Endodermal cell (in vitro differentiated cells): Measurements from ENCODE around the gene ELP5. TPM values are rescaled to one million over a fixed set of nuclear protein-coding genes. Genes with fewer than 3 reads are reported as not detected.
A peak's percentile ranks its signal among the peaks of the same experiment; 100 is the strongest.

Source experiments
- DNase-seq: peaks from one replicate; pipeline ENCODE4 v3.0.0-alpha.2; 2017
- H3K27ac ChIP-seq: 2 replicates; pipeline ENCODE4 v1.5.1; 2013; ENCODE audit warnings: mild to moderate bottlenecking, low read depth, low read length, moderate library complexity
- H3K27me3 ChIP-seq: 2 replicates; pipeline ENCODE4 v1.6.1; 2013; ENCODE audit warnings: mild to moderate bottlenecking, low read length, moderate library complexity; ENCODE audit not compliant: insufficient read depth, control insufficient read depth, poor library complexity, severe bottlenecking
- H3K36me3 ChIP-seq: 2 replicates; pipeline ENCODE4 v1.7.0; 2013; ENCODE audit warnings: mild to moderate bottlenecking, low read length, moderate library complexity; ENCODE audit not compliant: control insufficient read depth, insufficient read depth
- H3K4me1 ChIP-seq: one replicate; pipeline ENCODE4 v1.7.0; 2013; ENCODE audit warnings: low read length; ENCODE audit not compliant: control insufficient read depth, insufficient read depth
- H3K4me3 ChIP-seq: 2 replicates; pipeline ENCODE4 v1.5.1; 2013; ENCODE audit warnings: mild to moderate bottlenecking, low read length, moderate library complexity
- H3K9ac ChIP-seq: 2 replicates; pipeline ENCODE4 v1.6.1; 2013; ENCODE audit warnings: mild to moderate bottlenecking, low read length, moderate library complexity; ENCODE audit not compliant: poor library complexity, severe bottlenecking; ENCODE audit errors: extremely low read depth
- H3K9me3 ChIP-seq: 2 replicates; pipeline ENCODE4 v1.6.1; 2013; ENCODE audit warnings: mild to moderate bottlenecking, low read length, moderate library complexity; ENCODE audit not compliant: control insufficient read depth
- H3K27ac Mint-ChIP-seq: 2 replicates; pipeline ENCODE4 v1.8.0; 2020; ENCODE audit warnings: mixed read lengths
- H3K27me3 Mint-ChIP-seq: 2 replicates; pipeline ENCODE4 v1.8.0; 2021; ENCODE audit warnings: mild to moderate bottlenecking, mixed read lengths; ENCODE audit not compliant: insufficient read depth
- H3K36me3 Mint-ChIP-seq: 2 replicates; pipeline ENCODE4 v1.8.0; 2020; ENCODE audit warnings: low read depth, mixed read lengths
- H3K4me1 Mint-ChIP-seq: 2 replicates; pipeline ENCODE4 v1.8.0; 2020; ENCODE audit warnings: mixed read lengths
- H3K4me3 Mint-ChIP-seq: 2 replicates; pipeline ENCODE4 v1.8.0; 2020; ENCODE audit warnings: mild to moderate bottlenecking, moderate library complexity, mixed read lengths
- H3K9me3 Mint-ChIP-seq: 2 replicates; pipeline ENCODE4 v1.8.0; 2020; ENCODE audit warnings: mild to moderate bottlenecking, mixed read lengths
- CTCF ChIP-seq: fragments of 200-600 bp; sonication (generic); conservative IDR thresholded peaks from 2 replicates; pipeline ENCODE4 v1.5.0; 2021; ENCODE audit warnings: antibody characterized with exemption, mild to moderate bottlenecking
- WGBS, 2 experiments: methylation state at CpG; one replicate each; pipeline versions ENCODE4 v1.1.5 to v1.1.7; 2013; ENCODE audit warnings: missing lambda C conversion rate in 2 of 2, mixed read lengths in 1 of 2; ENCODE audit not compliant: insufficient coverage in 1 of 2, insufficient read length in 1 of 2; 5-methylcytosine and 5-hydroxymethylcytosine counted together
- total RNA-seq, 2 donors: library from RNA; stranded (reverse); fragmentation: NEBNext Ultra II Directional in 1 of 2; extraction: Animal tissue kit (Norgen Biotek cat#: 25700) in 1 of 2; gene quantifications; 2 replicates in 1 of 2; 3 replicates in 1 of 2; pipeline ENCODE4 v1.2.1, GENCODE V29; 2021

The ELP5 gene
- total RNA-seq, 2 donors from 2014 or later, result 45.3 to 68.0 TPM

GRCh38 chr17:7253082-7253481 is 1.1 kb downstream of the ELP5 start:
- peak overlapping the region; percentile 91 for H3K4me3 Mint-ChIP-seq
- TF ChIP-seq CTCF, result no peak
- DNase-seq, result no peak
- H3K27me3 Mint-ChIP-seq, result no peaks in the 10 kb centered on the region
- WGBS, 2 experiments, result 89% methylated on average over 5 of the region's 5 CpGs
- H3K9me3 Mint-ChIP-seq, result no peaks in the 10 kb centered on the region
- peak overlapping the region; percentile 100 for H3K27ac Mint-ChIP-seq
- Histone ChIP-seq H3K36me3 (peaks cover 26% of the 10 kb centered on the region), H3K27ac (peak overlapping the region; percentile 98), H3K9ac (peak overlapping the region; percentile 90), H3K4me1 (no peaks in the 10 kb centered on the region), H3K9me3 (no peaks in the 10 kb centered on the region), H3K27me3 (no peaks in the 10 kb centered on the region), H3K4me3 (peak overlapping the region; percentile 94)
- peaks cover 25% of the 10 kb centered on the region for H3K4me1 Mint-ChIP-seq
- peaks cover 29% of the 10 kb centered on the region for H3K36me3 Mint-ChIP-seq

GRCh38 chr17:7254511-7254910 is 2.5 kb downstream of the ELP5 start:
- Mint-ChIP-seq H3K36me3 (peaks cover 38% of the 10 kb centered on the region), H3K27ac (no peak overlapping the region), H3K4me1 (peaks cover 19% of the 10 kb centered on the region), H3K4me3 (no peak overlapping the region), H3K27me3 (no peaks in the 10 kb centered on the region), H3K9me3 (no peaks in the 10 kb centered on the region)
- 96 to 100% methylated on average over 2 to 4 of the region's 4 CpGs for WGBS, 2 experiments
- Histone ChIP-seq H3K4me3 (no peak overlapping the region), H3K9ac (no peak overlapping the region), H3K27ac (no peak overlapping the region), H3K36me3 (peaks cover 35% of the 10 kb centered on the region), H3K4me1 (no peaks in the 10 kb centered on the region), H3K9me3 (no peaks in the 10 kb centered on the region), H3K27me3 (no peaks in the 10 kb centered on the region)
- no peak for DNase-seq
- no peak for TF ChIP-seq CTCF

GRCh38 chr17:7256766-7257456 is 4.9 kb downstream of the ELP5 start:
- no peak overlapping the region for H3K4me3 ChIP-seq
- H3K27me3 ChIP-seq, result peaks cover 17% of the 10 kb centered on the region
- H3K4me3 Mint-ChIP-seq, result no peak overlapping the region
- no peaks in the 10 kb centered on the region for H3K9me3 ChIP-seq
- H3K36me3 ChIP-seq, result peaks cover 37% of the 10 kb centered on the region
- 93 to 97% methylated on average over 7 to 8 of the region's 8 CpGs for WGBS, 2 experiments
- H3K27me3 Mint-ChIP-seq, result no peaks in the 10 kb centered on the region
- no peak for DNase-seq
- peaks cover 7% of the 10 kb centered on the region for H3K4me1 Mint-ChIP-seq
- no peak overlapping the region for H3K27ac Mint-ChIP-seq
- peaks cover 39% of the 10 kb centered on the region for H3K36me3 Mint-ChIP-seq
- no peaks in the 10 kb centered on the region for H3K9me3 Mint-ChIP-seq
- no peak overlapping the region for H3K9ac ChIP-seq
- no peak for TF ChIP-seq CTCF
- H3K4me1 ChIP-seq, result no peaks in the 10 kb centered on the region
- H3K27ac ChIP-seq, result no peak overlapping the region
